GM21723 (cell line): ENCODE data around the gene TBC1D24.

Source experiments
- ATAC-seq: cut with Tn5 transposase; IDR thresholded peaks from one replicate; pipeline ENCODE4 v1.9.1; 2021; ENCODE audit warnings: mild to moderate bottlenecking, moderate library complexity; ENCODE audit not compliant: unreplicated experiment

TBC1D24 gene

DNA sequence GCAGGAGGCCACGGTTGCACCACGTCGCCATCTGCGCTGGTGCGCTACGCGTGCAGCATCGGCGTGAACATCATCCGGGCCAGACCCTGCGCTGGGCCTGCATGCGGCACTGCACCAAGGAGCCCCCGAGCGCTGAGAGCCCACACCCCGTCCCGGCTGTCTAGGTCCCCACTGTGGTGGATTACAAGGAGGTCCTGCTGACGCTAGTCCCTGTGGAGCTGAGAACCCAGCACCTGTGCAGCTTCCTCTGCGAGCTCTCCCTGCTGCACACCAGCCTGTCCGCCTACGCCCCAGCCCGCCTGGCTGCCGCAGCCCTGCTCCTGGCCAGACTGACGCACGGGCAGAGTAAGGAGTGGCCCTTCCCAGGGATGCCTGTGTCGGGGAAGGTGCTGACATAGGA lies 25.8 kb upstream of the TBC1D24 start:
- no peak for ATAC-seq

GRCh38 chr16:2450535-2450934 lies 24.4 kb upstream of the TBC1D24 start:
- no peak for ATAC-seq

GRCh38 chr16:2450975-2451381 lies 23.9 kb upstream of the TBC1D24 start:
- no peak for ATAC-seq

GRCh38 chr16:2451851-2452320 lies 23.0 kb upstream of the TBC1D24 start:
- ATAC-seq, result no peak

GRCh38 chr16:2452650-2453049 lies 22.3 kb upstream of the TBC1D24 start:
- no peak for ATAC-seq

DNA sequence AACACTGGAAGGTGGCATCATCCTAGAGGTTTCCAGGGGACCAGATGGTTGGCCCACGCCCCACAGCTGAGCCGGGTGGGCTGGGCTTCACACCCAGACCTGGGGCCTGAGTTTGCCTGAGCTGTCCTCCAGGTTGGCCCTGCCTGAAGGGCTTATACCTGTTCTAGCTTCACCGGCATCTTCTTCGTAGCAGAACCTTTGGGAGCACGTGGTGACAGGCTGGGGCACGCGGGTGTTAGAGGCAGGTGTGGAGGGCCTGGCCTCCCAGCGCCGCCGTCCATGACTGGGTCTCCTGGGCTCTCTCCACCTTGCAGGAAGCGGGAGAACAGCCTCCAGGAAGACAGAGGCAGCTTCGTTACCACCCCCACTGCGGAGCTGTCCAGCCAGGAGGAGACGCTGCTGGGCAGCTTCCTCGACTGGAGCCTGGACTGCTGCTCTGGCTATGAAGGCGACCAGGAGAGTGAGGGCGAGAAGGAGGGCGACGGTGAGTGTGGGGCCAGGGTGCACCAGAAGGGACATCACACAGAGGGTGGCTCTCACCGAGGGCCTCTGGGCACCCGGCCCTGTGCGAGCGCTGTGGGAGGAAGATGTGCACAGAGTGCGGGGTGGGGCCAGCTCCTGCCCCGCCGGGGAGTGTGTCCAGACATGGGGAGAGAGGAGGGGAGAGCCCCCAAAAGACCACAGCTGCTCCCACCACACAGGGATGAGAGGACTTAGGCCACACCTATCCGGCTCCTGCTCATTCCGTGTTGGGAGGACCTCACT lies 19.7 kb upstream of the TBC1D24 start:
- ATAC-seq, result no peak

DNA sequence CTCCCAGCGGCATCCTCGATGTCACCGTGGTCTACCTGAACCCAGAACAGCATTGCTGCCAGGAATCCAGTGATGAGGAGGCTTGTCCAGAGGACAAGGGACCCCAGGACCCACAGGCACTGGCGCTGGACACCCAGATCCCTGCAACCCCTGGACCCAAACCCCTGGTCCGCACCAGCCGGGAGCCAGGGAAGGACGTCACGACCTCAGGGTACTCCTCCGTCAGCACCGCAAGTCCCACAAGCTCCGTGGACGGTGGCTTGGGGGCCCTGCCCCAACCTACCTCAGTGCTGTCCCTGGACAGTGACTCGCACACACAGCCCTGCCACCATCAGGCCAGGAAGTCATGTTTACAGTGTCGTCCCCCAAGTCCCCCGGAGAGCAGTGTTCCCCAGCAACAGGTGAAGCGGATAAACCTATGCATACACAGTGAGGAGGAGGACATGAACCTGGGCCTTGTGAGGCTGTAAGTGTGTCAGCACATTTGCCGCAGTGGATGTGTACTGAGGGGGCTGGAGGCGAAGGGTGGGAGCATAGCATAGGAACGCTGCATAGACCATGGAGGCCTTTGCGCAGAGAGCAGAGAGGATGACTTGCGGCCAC lies 18.3 kb upstream of the TBC1D24 start:
- no peak for ATAC-seq

GRCh38 chr16:2457267-2457666 lies 17.7 kb upstream of the TBC1D24 start:
- no peak for ATAC-seq

- ATAC-seq, result no peak
These were observed 17.0 kb upstream of the TBC1D24 start for GRCh38 chr16:2457946-2458345.

DNA sequence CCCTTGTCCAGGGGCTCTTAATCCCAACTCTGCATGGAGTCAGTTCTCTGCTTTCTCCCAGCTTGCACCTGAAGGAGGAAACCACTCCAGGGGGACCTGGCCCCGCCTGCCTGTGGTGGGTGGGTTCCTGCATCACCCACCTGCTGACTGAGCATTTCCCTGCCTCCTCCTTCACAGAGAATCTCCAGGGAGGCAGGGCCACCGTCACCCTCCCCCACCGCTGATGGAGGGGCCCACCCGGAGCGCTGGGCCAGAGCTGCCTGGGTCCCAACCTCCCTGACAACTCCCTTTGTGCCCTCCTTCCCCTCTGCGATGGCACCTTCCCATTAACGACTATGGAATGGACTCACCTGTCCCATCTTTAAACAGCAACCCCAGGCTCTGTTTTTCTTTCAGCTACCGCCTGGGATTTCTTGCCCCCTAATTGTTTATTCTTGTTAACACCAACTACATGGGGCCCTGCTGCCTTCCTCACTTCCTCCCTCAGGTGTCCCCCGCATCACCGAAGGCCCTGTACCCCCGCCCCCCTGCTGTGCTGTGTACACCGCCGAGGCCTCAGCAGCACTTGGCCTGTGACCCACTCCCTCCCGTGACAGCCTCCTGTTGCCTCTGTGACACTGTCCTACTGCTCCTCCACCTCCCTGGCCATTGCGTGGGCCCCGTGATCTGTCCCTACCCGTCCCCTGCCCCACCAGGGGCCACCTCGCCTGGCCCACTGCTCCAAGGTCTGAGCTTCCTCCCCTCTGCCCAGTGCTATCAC lies 15.9 kb upstream of the TBC1D24 start:
- ATAC-seq, result no peak

DNA sequence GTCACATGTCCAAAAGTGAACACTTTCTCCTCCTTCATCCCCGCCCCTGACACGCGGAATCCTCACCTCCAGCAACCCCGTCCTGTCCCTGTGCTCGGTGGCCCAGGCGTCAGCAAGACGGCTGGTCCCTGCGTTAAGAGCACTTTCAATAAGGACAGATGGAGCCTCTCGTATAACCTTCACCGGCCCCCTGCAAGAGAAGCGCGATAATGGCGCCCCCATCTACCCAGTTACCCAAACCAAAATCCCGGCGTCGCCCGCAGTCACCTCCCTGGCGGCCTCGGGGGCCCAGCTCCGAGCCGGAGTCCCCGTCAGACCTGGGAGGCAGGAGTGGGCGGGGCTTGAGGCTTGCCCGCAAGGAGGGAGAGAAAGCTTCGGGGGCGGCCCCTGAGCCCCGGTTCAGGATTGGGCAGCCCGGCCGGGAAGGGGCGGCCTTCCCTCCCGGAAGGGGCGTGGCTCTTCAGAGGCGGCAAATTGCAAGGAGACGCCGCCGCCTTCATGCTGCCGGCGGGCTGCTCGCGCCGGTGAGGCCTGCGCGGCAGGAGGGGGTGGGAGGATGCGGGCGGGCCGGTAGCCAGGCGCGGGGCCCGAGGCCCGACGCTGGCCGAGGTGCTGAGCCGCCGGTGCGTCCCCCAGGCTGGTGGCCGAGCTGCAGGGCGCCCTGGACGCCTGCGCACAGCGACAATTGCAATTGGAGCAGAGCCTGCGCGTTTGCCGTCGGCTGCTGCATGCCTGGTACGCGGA lies 15.1 kb upstream of the TBC1D24 start, which contains the start of gene TEDC2:
Gene TEDC2 (plus strand): TSS at position 463 of the 744 bp plus-strand sequence. CDS start 36 bp downstream, at position 499.
- peak; percentile 88 for ATAC-seq

DNA sequence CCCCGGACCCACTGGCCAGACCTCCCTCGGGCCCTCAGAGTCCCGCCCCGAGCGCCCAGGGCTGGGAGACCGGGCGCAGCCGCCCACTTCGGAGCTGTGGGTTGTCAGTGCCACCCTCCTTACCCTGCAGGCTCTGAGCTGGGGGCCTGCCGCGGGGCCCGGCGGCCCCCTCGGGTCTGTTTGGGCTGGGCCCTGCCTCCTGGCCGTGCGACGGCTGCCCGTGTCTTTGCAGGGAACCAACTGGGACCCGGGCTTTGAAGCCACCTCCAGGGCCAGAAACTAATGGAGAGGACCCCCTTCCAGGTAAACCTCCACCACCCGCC lies 14.6 kb upstream of the TBC1D24 start:
- no peak for ATAC-seq

DNA sequence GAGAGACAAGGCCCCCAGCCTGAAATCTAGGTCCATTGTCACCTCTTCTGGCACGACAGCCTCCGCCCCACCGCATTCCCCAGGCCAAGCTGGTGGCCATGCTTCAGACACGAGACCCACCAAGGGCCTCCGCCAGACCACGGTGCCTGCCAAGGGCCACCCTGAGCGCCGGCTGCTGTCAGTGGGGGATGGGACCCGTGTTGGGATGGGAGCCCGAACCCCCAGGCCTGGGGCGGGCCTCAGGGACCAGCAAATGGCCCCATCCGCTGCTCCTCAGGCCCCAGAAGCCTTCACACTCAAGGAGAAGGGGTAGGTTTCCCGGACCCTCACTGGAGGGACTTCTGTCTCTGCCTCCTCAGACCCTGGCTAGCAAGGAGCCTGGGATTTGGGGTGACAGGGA lies 14.0 kb upstream of the TBC1D24 start:
- no peak for ATAC-seq

GRCh38 chr16:2462031-2462866 lies 12.7 kb upstream of the TBC1D24 start:
- no peak for ATAC-seq

- ATAC-seq, result no peak
These were observed 10.6 kb upstream of the TBC1D24 start for GRCh38 chr16:2464333-2464732.

- ATAC-seq, result no peak
These were observed 9.1 kb upstream of the TBC1D24 start for GRCh38 chr16:2465653-2466415.

GRCh38 chr16:2466667-2467527 lies 8.0 kb upstream of the TBC1D24 start:
- ATAC-seq, result no peak

DNA sequence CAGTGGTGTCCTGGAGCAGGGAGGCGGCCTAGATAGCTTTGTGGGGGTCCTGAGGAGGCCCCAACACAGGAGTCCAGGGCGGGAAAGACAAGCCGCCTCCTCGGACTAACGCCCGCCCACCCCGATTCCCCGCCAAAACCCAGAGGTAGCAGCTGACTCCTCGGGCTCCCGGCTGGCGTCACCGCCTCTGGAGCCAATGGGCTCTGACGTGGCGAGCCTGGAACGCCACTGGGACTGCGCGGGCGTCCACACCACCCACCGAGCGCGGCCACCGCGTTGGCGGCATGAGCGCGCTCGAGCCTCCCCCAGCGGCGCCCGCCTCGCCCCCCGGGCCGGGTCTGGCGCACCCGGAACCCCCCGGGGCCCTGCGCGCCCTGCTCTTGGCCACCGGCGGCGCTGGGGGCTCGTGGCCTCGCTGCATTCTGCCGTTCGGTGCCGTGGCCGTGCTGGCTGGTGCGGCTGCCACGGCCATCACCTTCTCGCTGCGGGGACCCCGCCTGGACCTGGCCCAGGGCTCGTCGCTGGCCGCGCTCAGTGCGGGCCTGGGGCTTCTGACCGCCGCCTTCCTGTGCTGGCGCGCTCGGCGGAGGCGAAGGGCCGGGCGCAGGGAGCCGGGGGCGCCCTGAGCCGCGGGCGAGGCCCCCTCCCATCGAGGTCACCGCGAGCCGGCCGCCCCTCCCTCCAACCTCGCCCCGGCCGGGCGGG lies 7.2 kb upstream of the TBC1D24 start:
- no peak for ATAC-seq
